ENCODE measurements around the gene DUSP19.

DUSP19 gene

DNA sequence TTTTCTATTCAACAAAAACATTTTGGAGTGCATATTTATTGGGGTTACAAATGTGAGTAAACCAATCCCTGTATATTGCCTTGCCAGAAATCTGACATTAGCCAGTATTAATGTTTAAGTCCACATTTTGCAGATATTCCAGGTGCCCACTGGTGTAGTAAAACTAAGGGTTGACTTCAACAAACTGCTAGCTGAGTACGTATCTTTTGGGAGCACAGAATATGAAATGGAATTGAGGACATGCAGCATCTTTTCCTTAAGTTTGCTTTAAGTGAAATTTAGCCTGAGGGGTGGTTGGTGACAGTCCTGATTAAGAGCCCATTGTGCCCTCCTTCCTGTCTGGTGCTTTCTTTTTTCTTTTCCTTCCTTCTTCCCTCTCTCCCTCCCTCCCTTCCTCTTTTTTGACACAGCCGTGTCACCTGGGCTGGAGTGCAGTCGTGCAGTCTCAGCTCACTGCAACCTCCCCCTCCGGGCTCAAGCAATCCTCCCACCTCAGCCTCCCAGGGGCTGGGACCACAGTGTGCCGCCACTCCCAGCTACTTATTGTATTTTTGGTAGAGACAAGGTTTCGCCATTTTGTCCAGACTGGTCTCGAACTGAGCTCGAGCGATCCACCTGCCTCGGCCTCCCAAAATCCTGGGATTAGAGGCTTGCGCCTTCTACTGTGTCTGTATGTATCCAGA, 47.3 kb downstream of the DUSP19 start:
- DNase-seq (ENCODE audit: low read depth), result no peak

DNA sequence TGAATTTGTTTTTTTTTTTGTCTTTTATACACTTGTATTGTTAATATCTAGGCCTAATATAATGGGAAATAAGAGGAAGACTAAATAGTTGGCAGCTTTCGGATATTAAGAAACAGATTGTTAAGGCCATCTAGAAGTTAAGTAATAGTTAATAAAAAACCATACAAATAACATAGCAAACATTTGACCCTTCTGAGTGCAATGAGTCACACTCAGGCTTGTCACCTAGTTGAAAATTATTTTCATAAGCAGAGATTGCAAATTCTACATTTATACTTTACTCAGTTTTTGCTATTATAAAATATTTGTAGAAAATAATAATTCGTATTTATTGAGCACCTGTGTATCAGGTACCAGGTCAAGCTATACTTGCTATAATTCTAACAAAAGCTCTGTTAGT, 48.1 kb downstream of the DUSP19 start:
- no peak for DNase-seq (ENCODE audit: low read depth)

DNA sequence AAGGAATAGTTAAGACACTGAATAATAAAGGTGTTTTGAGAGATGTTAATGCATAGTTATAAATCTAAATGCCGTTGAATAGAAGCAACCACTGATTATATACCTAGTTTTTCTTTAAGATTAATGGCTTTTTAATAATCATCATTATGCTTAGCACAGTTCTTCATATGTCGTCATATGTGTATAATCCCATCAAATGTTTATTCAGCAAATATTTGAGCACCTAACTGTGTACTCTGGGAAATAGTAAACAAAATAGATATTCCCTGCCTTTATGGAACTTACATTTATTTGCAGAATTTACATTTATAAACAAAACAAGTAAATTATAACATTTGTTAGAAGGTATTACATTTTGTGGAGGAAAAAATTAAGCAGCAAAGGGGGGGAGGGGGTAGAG, 55.5 kb downstream of the DUSP19 start:
- no peak for DNase-seq (ENCODE audit: low read depth)

GRCh38 chr2:183148955-183149354, 70.4 kb downstream of the DUSP19 start:
- no peak for DNase-seq (ENCODE audit: low read depth)

GRCh38 chr2:183149489-183149888, 70.9 kb downstream of the DUSP19 start:
- DNase-seq (ENCODE audit: low read depth), result no peak

All from HS-5 (cell line).